Heart right ventricle (tissue), 16 donors: ENCODE measurements around the gene SGCE. TPM values are rescaled to one million over a fixed set of nuclear protein-coding genes. Genes with fewer than 3 reads are reported as not detected.

ENCODE experiments used
- ATAC-seq, 8 donors: fragments of 200-7000 bp; cut with Tn5 transposase; one replicate each; pipeline ENCODE4 v1.9.1; 2020; ENCODE audit warnings: mild to moderate bottlenecking in 8 of 8, moderate library complexity in 8 of 8, moderate number of reproducible peaks in 1 of 8
- DNase-seq, 2 donors: peaks; one replicate each; pipeline ENCODE4 v3.0.0-alpha.2; 2020
- H3K27ac ChIP-seq, 10 donors: fragments of 200-600 bp; sonication (generic) in 2 of 10; one replicate each; pipeline versions ENCODE4 v1.5.0 to v1.8.0; 2020 to 2022; ENCODE audit warnings: mild to moderate bottlenecking in 3 of 10
- H3K27me3 ChIP-seq, 7 donors: fragments of 200-600 bp; one replicate each; pipeline ENCODE4 v1.8.0; 2021 to 2022; ENCODE audit warnings: mild to moderate bottlenecking in 2 of 7
- H3K36me3 ChIP-seq, 9 donors: fragments of 200-600 bp; sonication (generic) in 1 of 9; one replicate each; pipeline versions ENCODE4 v1.5.0 to v1.8.0; 2020 to 2022; ENCODE audit warnings: mild to moderate bottlenecking in 2 of 9
- H3K4me1 ChIP-seq, 9 donors: fragments of 200-600 bp; sonication (generic) in 1 of 9; one replicate each; pipeline versions ENCODE4 v1.5.0 to v1.8.0; 2020 to 2022; ENCODE audit warnings: mild to moderate bottlenecking in 4 of 9
- H3K4me3 ChIP-seq, 10 donors: fragments of 200-600 bp; sonication (generic) in 2 of 10; one replicate each; pipeline versions ENCODE4 v1.5.0 to v1.8.0; 2020 to 2022; ENCODE audit warnings: mild to moderate bottlenecking in 7 of 10, moderate library complexity in 2 of 10
- H3K9me3 ChIP-seq, 11 donors: fragments of 200-600 bp in 10 of 11; sonication (generic) in 2 of 11; one replicate each; pipeline versions ENCODE4 v1.5.0 to v1.8.0; 2013 to 2022; ENCODE audit warnings: mild to moderate bottlenecking in 2 of 11, control low read depth in 1 of 11, moderate library complexity in 1 of 11
- WGBS, 2 donors: extraction: QIAGEN DNeasy Blood & Tissue Kit; methylation state at CpG; one replicate each; pipeline ENCODE4 v1.1.7; 2013; ENCODE audit warnings: inconsistent platforms in 1 of 2; 5-methylcytosine and 5-hydroxymethylcytosine counted together
- intact Hi-C, 10 donors: fragments of 100-400 bp; cut with DNase I; formaldehyde crosslinking; loops; one replicate each; pipeline versions ENCODE4 v1.11.1 to v1.14.2; 2022
- polyA plus RNA-seq, 2 donors: library from polyadenylated mRNA; stranded (reverse); fragments of 200-250 nt; gene quantifications; one replicate each; pipeline ENCODE4 v1.2.3, GENCODE V29; 2013
- total RNA-seq, 10 donors: library from RNA; stranded (reverse); fragmentation: NEBNext Ultra II Directional in 3 of 10; extraction: Animal tissue kit (Norgen Biotek cat#: 25700) in 3 of 10; gene quantifications; one replicate each; pipeline versions ENCODE4 v1.2.1 to v1.2.4, GENCODE V29; 2021 to 2023
- TF ChIP-seq, protein P1 (sequence below), 9 donors: fragments of 200-600 bp; sonication (generic) in 2 of 9; IDR thresholded peaks; one replicate each; pipeline versions ENCODE4 v1.5.0 to v1.8.0; 2021 to 2022; ENCODE audit warnings: antibody characterized with exemption in 9 of 9, mild to moderate bottlenecking in 5 of 9, moderate library complexity in 1 of 9
- donor health status: Arrhythmogenic right ventricular cardiomyopathy.
- donor health status: ischemic (EF 13 %, LVEDD 7.1; RV severe dilation, severe dysfunction).
- donor health status: healthy with polysubstance abuse.
- donor health status: DM: no; HTN: yes; CAD: no.
- donor health status: DM: no; HTN: no; CAD: no.
- donor health status: ischemic (EF 25% LVEDD 6.9; RV normal size, moderate dysfunction).
- donor health status: ischemic (EF 25% LVEDD 5.7; RV mildly dilated, moderate dysfunction).
- donor health status: healthy.
- donor health status: DM: yes; HTN: yes; CAD: no.
- donor health status: Ischemic cardiomyopathy.
- donor health status: ischemic (EF 35%, LVEDD 5.7; RV mildly dilated, moderate dysfunction).
- donor health status: nonischemic (EF 11% LVEDD 7.7; RV severe dilation, severe dysfunction).
- donor health status: DM: yes; HTN: yes; CAD: no.
- donor health status: PGD.
- donor health status: ischemic (EF 29% LVEDD 5.4; RV normal size, mild dysfunction).
- donor health status: nonischemic (EF 23%, LVEDD 6.1; RV moderate dilation, normal function).

The SGCE gene
- total and polyA plus RNA-seq, 12 donors = 11.5 to 31.1 (median 21.2) TPM

DNA sequence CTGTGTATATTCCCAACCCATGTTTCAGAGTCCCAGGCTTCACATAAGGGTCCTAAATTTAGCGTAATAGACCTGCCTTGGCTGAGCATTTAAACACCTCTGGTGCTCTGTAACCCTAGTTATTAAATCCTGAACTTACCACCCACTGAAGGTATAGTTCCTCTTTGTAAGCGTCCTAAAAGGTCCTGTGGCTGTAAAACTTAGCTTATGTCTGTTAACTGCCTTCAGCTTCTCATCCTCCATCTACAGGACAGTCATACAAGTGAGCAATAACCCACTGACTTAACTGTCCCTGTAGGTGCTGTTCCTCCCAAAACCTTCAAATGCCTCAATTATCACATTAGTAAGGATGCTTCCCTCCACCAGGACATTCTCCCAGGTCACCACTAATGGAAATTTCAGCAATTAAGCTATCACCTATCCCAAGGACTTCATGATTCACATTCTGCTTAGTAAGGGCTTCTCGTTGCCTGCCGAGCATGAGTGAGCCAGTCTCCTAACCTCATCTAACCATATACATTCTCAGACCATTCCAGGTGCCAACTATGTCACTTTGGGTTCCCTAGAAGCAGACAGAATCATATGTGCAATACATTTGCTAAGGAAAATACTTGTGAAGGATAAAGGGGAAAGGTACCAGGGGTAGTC lies 90.6 kb downstream of the SGCE start:
- ATAC-seq = no peak

DNA sequence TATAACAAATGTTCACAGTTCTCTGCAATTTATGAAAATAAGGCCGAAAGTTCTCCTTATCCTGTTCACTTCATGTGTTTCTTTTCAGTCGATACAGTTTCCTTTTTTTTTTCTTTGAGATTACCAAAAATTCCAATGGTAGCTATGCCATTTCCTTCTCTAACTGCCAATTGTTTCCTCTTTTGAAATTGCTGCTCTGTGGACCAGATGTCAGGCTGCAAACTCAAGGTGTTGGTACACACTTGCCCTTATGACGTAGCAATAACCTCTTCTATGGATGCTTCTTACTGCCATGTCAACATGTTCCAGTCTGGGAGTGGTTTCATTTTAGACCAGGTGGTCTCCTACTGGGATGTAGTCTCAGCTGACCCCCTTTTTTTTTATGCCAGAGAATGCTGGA lies 93.4 kb downstream of the SGCE start:
- Histone ChIP-seq H3K36me3 (peaks cover 0 to 27% (median 7%) of the 10 kb centered on the region in 9 donors), H3K9me3 (no peaks in the 10 kb centered on the region), H3K27ac (no peak overlapping the region), H3K27me3 (no peaks in the 10 kb centered on the region), H3K4me1 (no peaks in the 10 kb centered on the region), H3K4me3 (no peak overlapping the region)
- intact Hi-C loops = no loop called here
- ATAC-seq (no peak), DNase-seq (no peak)
- TF ChIP-seq, protein P1, sequence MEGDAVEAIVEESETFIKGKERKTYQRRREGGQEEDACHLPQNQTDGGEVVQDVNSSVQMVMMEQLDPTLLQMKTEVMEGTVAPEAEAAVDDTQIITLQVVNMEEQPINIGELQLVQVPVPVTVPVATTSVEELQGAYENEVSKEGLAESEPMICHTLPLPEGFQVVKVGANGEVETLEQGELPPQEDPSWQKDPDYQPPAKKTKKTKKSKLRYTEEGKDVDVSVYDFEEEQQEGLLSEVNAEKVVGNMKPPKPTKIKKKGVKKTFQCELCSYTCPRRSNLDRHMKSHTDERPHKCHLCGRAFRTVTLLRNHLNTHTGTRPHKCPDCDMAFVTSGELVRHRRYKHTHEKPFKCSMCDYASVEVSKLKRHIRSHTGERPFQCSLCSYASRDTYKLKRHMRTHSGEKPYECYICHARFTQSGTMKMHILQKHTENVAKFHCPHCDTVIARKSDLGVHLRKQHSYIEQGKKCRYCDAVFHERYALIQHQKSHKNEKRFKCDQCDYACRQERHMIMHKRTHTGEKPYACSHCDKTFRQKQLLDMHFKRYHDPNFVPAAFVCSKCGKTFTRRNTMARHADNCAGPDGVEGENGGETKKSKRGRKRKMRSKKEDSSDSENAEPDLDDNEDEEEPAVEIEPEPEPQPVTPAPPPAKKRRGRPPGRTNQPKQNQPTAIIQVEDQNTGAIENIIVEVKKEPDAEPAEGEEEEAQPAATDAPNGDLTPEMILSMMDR (IDR thresholded peaks at IDR 0.05) = no peak
- 64 to 65% methylated on average over 3 of the region's 3 CpGs for WGBS, 2 donors

More for the DNA sequence above, 90.6 kb downstream of the SGCE start:
- H3K27me3 ChIP-seq = no peaks in the 10 kb centered on the region
- H3K36me3 ChIP-seq = peaks cover 0 to 5% (median 2%) of the 10 kb centered on the region in 9 donors
- H3K27ac ChIP-seq = no peak overlapping the region
- intact Hi-C loops = no loop called here
- DNase-seq = no peak
- TF ChIP-seq, protein P1 (IDR thresholded peaks at IDR 0.05) = no peak
- H3K4me3 ChIP-seq = no peak overlapping the region
- peaks cover 0 to 6% (median 0%) of the 10 kb centered on the region in 11 donors for H3K9me3 ChIP-seq
- no peaks in the 10 kb centered on the region for H3K4me1 ChIP-seq
- 97 to 98% methylated on average over 4 of the region's 4 CpGs for WGBS, 2 donors

DNA sequence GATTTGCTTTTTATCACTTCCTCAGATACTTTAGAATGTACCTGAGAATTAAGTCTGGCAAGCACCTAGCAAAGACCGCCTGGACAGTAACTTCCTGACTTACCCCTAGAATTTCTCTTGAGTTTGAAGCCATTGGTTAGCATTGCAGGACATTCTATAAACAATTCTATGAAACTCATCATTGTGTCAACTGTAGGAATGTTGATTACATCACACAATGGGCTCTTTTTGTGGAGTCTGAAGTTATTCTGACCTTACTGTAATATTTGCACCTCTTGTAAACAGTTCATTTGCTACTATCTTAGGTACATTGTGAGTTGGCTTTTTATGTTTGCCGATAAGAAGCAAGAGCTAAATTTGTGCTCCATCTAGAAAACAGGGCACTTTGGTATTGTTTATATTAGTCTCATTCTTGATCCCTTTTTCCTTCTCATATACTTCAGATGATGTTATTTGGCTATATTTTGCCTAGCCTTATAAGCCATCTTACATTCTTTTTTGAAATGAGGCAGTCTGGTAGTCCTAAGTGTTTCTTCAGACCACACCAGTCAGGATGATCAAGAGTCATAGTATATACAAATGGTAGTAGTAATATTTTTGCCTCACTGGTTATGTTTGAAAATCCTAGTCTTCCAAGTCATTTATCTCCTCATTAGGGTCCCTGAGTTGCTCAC lies 94.0 kb downstream of the SGCE start:
- H3K9me3 ChIP-seq = no peaks in the 10 kb centered on the region
- no peak for ATAC-seq
- intact Hi-C loops = no loop called here
- no peak overlapping the region for H3K4me3 ChIP-seq
- no peaks in the 10 kb centered on the region for H3K4me1 ChIP-seq
- 88 to 93% methylated on average over 2 of the region's 2 CpGs for WGBS, 2 donors
- no peak for DNase-seq
- no peak overlapping the region for H3K27ac ChIP-seq
- TF ChIP-seq, protein P1 (IDR thresholded peaks at IDR 0.05) = no peak
- peaks cover 0 to 32% (median 11%) of the 10 kb centered on the region in 9 donors for H3K36me3 ChIP-seq
- no peaks in the 10 kb centered on the region for H3K27me3 ChIP-seq

DNA sequence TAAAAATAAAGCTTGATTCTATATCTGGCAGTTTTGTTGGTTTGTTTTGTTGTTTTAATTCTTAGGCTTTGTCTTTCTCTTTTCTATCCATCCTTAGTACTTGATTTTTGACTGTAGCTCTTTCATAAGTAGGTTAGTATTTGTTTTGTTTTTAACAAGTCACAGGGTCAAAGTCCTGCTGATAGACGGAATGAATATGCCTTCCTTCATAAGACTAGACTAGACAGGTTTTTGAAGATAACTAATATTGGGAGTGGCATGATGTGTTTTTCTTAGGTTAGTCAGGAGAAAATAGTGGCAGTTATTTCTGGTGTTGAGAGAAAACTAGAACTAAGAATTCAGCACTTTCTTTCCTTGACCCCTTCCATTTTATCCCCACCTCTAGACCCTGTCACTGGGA lies 96.0 kb downstream of the SGCE start:
- Histone ChIP-seq H3K27ac (no peak overlapping the region), H3K4me3 (no peak overlapping the region), H3K27me3 (no peaks in the 10 kb centered on the region), H3K4me1 (no peaks in the 10 kb centered on the region), H3K9me3 (no peaks in the 10 kb centered on the region), H3K36me3 (peaks cover 0 to 52% (median 13%) of the 10 kb centered on the region in 9 donors)
- ATAC-seq (no peak), DNase-seq (no peak)
- whole genome bisulfite sequencing, 2 donors = 93 to 97% methylated on average over 1 of the region's 1 CpG
- intact Hi-C loops = no loop called here
- TF ChIP-seq, protein P1 (IDR thresholded peaks at IDR 0.05) = no peak
